B cell (primary cell): ENCODE results near the gene PACSIN2. TPM values are rescaled to one million over a fixed set of nuclear protein-coding genes. Genes with fewer than 3 reads are reported as not detected.

Experiments used
- ATAC-seq: fragments of 200-7000 bp; cut with Tn5 transposase; one replicate; pipeline ENCODE4 v1.10.0; 2021; ENCODE audit warnings: low read depth, mild to moderate bottlenecking, moderate number of reproducible peaks, moderate library complexity
- CTCF ChIA-PET: fragments of 350-600 bp; sonication (Branson Sonifier 250); formaldehyde crosslinking; loops from one replicate; lab custom pipeline; 2021; ENCODE audit warnings: antibody characterized with exemption, inconsistent platforms; lab: Charles Lee
- POLR2A ChIA-PET: fragments of 350-600 bp; sonication (Branson Sonifier 250); formaldehyde crosslinking; loops from one replicate; lab custom pipeline; 2021; ENCODE audit warnings: antibody characterized with exemption; lab: Charles Lee
- DNase-seq: peaks from one replicate; pipeline ENCODE4 v3.0.0; 2013
- H2AFZ ChIP-seq: 2 replicates; pipeline ENCODE4 v1.6.1; 2012; ENCODE audit warnings: mild to moderate bottlenecking, low read depth, low read length; ENCODE audit not compliant: insufficient read depth, poor library complexity, severe bottlenecking
- H3K27ac ChIP-seq, 2 donors: 1 replicate in 1 of 2; 2 replicates in 1 of 2; pipeline ENCODE4 v1.5.1; 2012 to 2013; ENCODE audit warnings: low read length in 2 of 2, mild to moderate bottlenecking in 2 of 2, moderate library complexity in 1 of 2
- H3K27me3 ChIP-seq, 4 experiments: fragments of 200-600 bp in 1 of 4; sonication (generic) in 1 of 4; replicated peaks in 1 of 4; 1 replicate in 2 of 4; 2 replicates in 2 of 4; pipeline versions ENCODE4 v1.6.1 to v1.7.0; 2013 to 2016; ENCODE audit warnings: low read length in 3 of 4, mild to moderate bottlenecking in 2 of 4, mixed read lengths in 1 of 4, moderate library complexity in 1 of 4; ENCODE audit not compliant: insufficient read depth in 4 of 4, control insufficient read depth in 3 of 4; ENCODE audit errors: control extremely low read depth in 1 of 4
- H3K36me3 ChIP-seq, 2 experiments: replicated peaks in 1 of 2; 1 replicate in 1 of 2; 2 replicates in 1 of 2; pipeline versions ENCODE4 v1.6.1 to v1.7.1; 2013; ENCODE audit warnings: low read length in 1 of 2; ENCODE audit not compliant: insufficient read depth in 2 of 2, control insufficient read depth in 1 of 2; ENCODE audit errors: control extremely low read depth in 1 of 2, extremely low read depth in 1 of 2
- H3K4me1 ChIP-seq, 2 donors: fragments of 200-600 bp in 1 of 2; sonication (generic) in 1 of 2; 1 replicate in 1 of 2; 2 replicates in 1 of 2; pipeline versions ENCODE4 v1.5.1 to v1.6.1; 2013 to 2017; ENCODE audit warnings: low read length in 2 of 2; ENCODE audit not compliant: control insufficient read depth in 2 of 2, insufficient read depth in 2 of 2
- H3K4me2 ChIP-seq: replicated peaks from 2 replicates; pipeline ENCODE3; 2012; ENCODE audit warnings: mild to moderate bottlenecking, low read depth, low read length; ENCODE audit not compliant: poor library complexity, severe bottlenecking
- H3K4me3 ChIP-seq, 5 experiments: fragments of 200-600 bp in 1 of 5; sonication (generic) in 1 of 5; 1 replicate in 3 of 5; 2 replicates in 2 of 5; pipeline versions ENCODE4 v1.5.1 to v1.7.0; 2011 to 2016; ENCODE audit warnings: low read length in 4 of 5, mild to moderate bottlenecking in 4 of 5, low read depth in 2 of 5, control low read depth in 1 of 5, moderate library complexity in 1 of 5; ENCODE audit not compliant: insufficient read depth in 1 of 5; ENCODE audit errors: control extremely low read depth in 1 of 5, extremely low read depth in 1 of 5
- H3K79me2 ChIP-seq: fragments of 200-600 bp; sonication (generic); one replicate; pipeline ENCODE4 v1.6.0; 2016; ENCODE audit warnings: low read length; ENCODE audit not compliant: control insufficient read depth, insufficient read depth
- H3K9ac ChIP-seq: fragments of 200-600 bp; sonication (generic); 2 replicates; pipeline ENCODE4 v1.6.1; 2017; ENCODE audit warnings: mild to moderate bottlenecking, low read length, moderate library complexity
- H3K9me3 ChIP-seq, 3 donors: one replicate each; pipeline versions ENCODE4 v1.6.1 to v1.7.1; 2013; ENCODE audit warnings: low read length in 2 of 3; ENCODE audit not compliant: control insufficient read depth in 2 of 3, insufficient read depth in 1 of 3; ENCODE audit errors: control extremely low read depth in 1 of 3
- H4K20me1 ChIP-seq: 2 replicates; pipeline ENCODE4 v1.6.0; 2012; ENCODE audit warnings: mild to moderate bottlenecking, low read length; ENCODE audit not compliant: insufficient read depth, control insufficient read depth, poor library complexity, severe bottlenecking
- H3K27ac Mint-ChIP-seq: one replicate; pipeline ENCODE4 v1.8.0; 2021; ENCODE audit warnings: mixed read lengths
- H3K27me3 Mint-ChIP-seq: one replicate; pipeline ENCODE4 v1.8.0; 2021; ENCODE audit warnings: mixed read lengths
- H3K4me1 Mint-ChIP-seq: one replicate; pipeline ENCODE4 v1.8.0; 2021; ENCODE audit warnings: mixed read lengths
- H3K4me3 Mint-ChIP-seq: one replicate; pipeline ENCODE4 v1.8.0; 2021; ENCODE audit warnings: mixed read lengths
- H3K9me3 Mint-ChIP-seq: one replicate; pipeline ENCODE4 v1.8.0; 2022; ENCODE audit warnings: mixed read lengths; ENCODE audit not compliant: insufficient read depth
- EZH2 ChIP-seq: IDR thresholded peaks from 2 replicates; pipeline ENCODE4 v1.6.1; 2012; ENCODE audit warnings: borderline replicate concordance, low read depth, mild to moderate bottlenecking, moderate library complexity, low read length; ENCODE audit not compliant: insufficient read depth, poor library complexity, severe bottlenecking
- whole genome bisulfite sequencing: methylation state at CpG from one replicate; pipeline ENCODE4 v1.1.5; 2013; ENCODE audit warnings: missing lambda C conversion rate; ENCODE audit not compliant: insufficient coverage; 5-methylcytosine and 5-hydroxymethylcytosine counted together
- intact Hi-C: fragments of 100-400 bp; cut with micrococcal nuclease; formaldehyde crosslinking; loops from one replicate; pipeline ENCODE4 v1.10.0; 2022
- polyA plus RNA-seq: library from polyadenylated mRNA; depleted of rRNA; stranded (reverse); fragments of >200 nt; gene quantifications from 2 replicates; pipeline ENCODE4 v1.2.3, GENCODE V29; 2012
- total RNA-seq, 2 donors: library from RNA; stranded (reverse); fragments of 120-200 nt in 1 of 2; gene quantifications; 1 replicate in 1 of 2; 2 replicates in 1 of 2; pipeline versions ENCODE4 v1.2.3 to v1.2.4, GENCODE V29; 2013 to 2022
- TF ChIP-seq, protein P1 (sequence below): fragments of 200-600 bp; IDR thresholded peaks from one replicate; pipeline ENCODE4 v1.8.0; 2022; ENCODE audit warnings: antibody characterized with exemption, mild to moderate bottlenecking

PACSIN2 gene
- total and polyA plus RNA-seq, 2 donors (not counting 1 experiment from before 2014, with no cell fraction given): 26.9 to 59.3 TPM

- Histone ChIP-seq H2AFZ (no peak overlapping the region), H3K9ac (no peak overlapping the region), H3K4me2 (no peak overlapping the region), H3K27ac (no peak overlapping the region), H3K27me3 (no peaks in the 10 kb centered on the region), H3K9me3 (no peaks in the 10 kb centered on the region), H4K20me1 (no peaks in the 10 kb centered on the region), H3K4me1 (peaks cover 0 to 9% of the 10 kb centered on the region in 2 donors), H3K4me3 (no peak overlapping the region), H3K36me3 (peaks cover 1 to 86% of the 10 kb centered on the region in 2 experiments), H3K79me2 (no peaks in the 10 kb centered on the region)
- Mint-ChIP-seq H3K4me3 (no peak overlapping the region), H3K9me3 (no peaks in the 10 kb centered on the region), H3K4me1 (peaks cover 10% of the 10 kb centered on the region), H3K27me3 (no peaks in the 10 kb centered on the region), H3K27ac (no peak overlapping the region)
- WGBS: 95% methylated on average over 22 of the region's 22 CpGs
- DNase-seq (no peak), ATAC-seq (no peak)
- intact Hi-C loops: no loop called here
- TF ChIP-seq, protein P1, sequence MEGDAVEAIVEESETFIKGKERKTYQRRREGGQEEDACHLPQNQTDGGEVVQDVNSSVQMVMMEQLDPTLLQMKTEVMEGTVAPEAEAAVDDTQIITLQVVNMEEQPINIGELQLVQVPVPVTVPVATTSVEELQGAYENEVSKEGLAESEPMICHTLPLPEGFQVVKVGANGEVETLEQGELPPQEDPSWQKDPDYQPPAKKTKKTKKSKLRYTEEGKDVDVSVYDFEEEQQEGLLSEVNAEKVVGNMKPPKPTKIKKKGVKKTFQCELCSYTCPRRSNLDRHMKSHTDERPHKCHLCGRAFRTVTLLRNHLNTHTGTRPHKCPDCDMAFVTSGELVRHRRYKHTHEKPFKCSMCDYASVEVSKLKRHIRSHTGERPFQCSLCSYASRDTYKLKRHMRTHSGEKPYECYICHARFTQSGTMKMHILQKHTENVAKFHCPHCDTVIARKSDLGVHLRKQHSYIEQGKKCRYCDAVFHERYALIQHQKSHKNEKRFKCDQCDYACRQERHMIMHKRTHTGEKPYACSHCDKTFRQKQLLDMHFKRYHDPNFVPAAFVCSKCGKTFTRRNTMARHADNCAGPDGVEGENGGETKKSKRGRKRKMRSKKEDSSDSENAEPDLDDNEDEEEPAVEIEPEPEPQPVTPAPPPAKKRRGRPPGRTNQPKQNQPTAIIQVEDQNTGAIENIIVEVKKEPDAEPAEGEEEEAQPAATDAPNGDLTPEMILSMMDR: no peak
- no peak for TF ChIP-seq EZH2
- ChIA-PET POLR2A (no interaction called here), CTCF (interaction anchor here (0.5 kb wide), 1 partner anchor 11 kb away, joined by 3 read pairs; no protein-coding TSS in a partner anchor)
Observed at GRCh38 chr22:42878561-42879305, 136.2 kb downstream of the PACSIN2 start.
